Small intestine (tissue), 7 donors: ENCODE measurements around the gene KCTD19. TPM values are rescaled to one million over a fixed set of nuclear protein-coding genes. Genes with fewer than 3 reads are reported as not detected.
"Not testable (repeated sequence)": the region's sequence is repeated elsewhere in the genome, so short reads cannot be mapped to it uniquely, and the experiment has no call there.

Source experiments
- DNase-seq, 2 donors: peaks; one replicate each; pipeline versions ENCODE4 v3.0.0 to v3.0.0-alpha.2; 2013
- FAIRE-seq: peaks from 2 replicates; lab custom pipeline; 2012; peaks lifted over from hg19 to GRCh38; lab: Jason Lieb, UNC
- H3K27ac ChIP-seq, 3 donors: one replicate each; pipeline ENCODE4 v1.5.1; 2013; ENCODE audit warnings: low read length in 2 of 3, mild to moderate bottlenecking in 2 of 3, control low read depth in 1 of 3, inconsistent platforms in 1 of 3, low read depth in 1 of 3, moderate library complexity in 1 of 3
- H3K27me3 ChIP-seq, 3 donors: one replicate each; pipeline ENCODE4 v1.6.1; 2013; ENCODE audit warnings: low read length in 3 of 3, inconsistent platforms in 1 of 3; ENCODE audit not compliant: control insufficient read depth in 3 of 3, insufficient read depth in 3 of 3
- H3K36me3 ChIP-seq, 3 donors: one replicate each; pipeline ENCODE4 v1.6.1; 2013; ENCODE audit warnings: low read length in 3 of 3, inconsistent platforms in 1 of 3, low read depth in 1 of 3, mild to moderate bottlenecking in 1 of 3, moderate library complexity in 1 of 3; ENCODE audit not compliant: control insufficient read depth in 3 of 3, insufficient read depth in 2 of 3
- H3K4me1 ChIP-seq, 3 donors: one replicate each; pipeline ENCODE4 v1.6.1; 2013; ENCODE audit warnings: low read length in 2 of 3, inconsistent platforms in 1 of 3, low read depth in 1 of 3, mild to moderate bottlenecking in 1 of 3, moderate library complexity in 1 of 3; ENCODE audit not compliant: control insufficient read depth in 3 of 3, insufficient read depth in 2 of 3
- H3K4me3 ChIP-seq, 3 donors: one replicate each; pipeline ENCODE4 v1.5.1; 2013; ENCODE audit warnings: low read length in 3 of 3, control low read depth in 1 of 3, inconsistent platforms in 1 of 3, low read depth in 1 of 3, mild to moderate bottlenecking in 1 of 3, moderate library complexity in 1 of 3
- H3K9me3 ChIP-seq, 2 donors: one replicate each; pipeline ENCODE4 v1.6.1; 2013; ENCODE audit warnings: low read depth in 1 of 2, low read length in 1 of 2; ENCODE audit not compliant: control insufficient read depth in 2 of 2, insufficient read depth in 1 of 2
- WGBS, 3 donors: extraction: QIAGEN DNeasy Blood & Tissue Kit; methylation state at CpG; one replicate each; pipeline ENCODE4 v1.1.7; 2013; 5-methylcytosine and 5-hydroxymethylcytosine counted together
- polyA plus RNA-seq, 4 donors: library from polyadenylated mRNA; stranded (reverse) in 3 of 4; unstranded in 1 of 4; fragments of 200-250 nt in 3 of 4; fragments of 120-200 nt in 1 of 4; gene quantifications; one replicate each; pipeline versions ENCODE4 v1.2.1 to v1.2.3, GENCODE V29; 2013
- donor health status: healthy with polysubstance abuse.
- donor health status: control.
- donor health status: control.
- donor health status: Bipolar disorder and iron deficiency.
- donor health status: healthy.

KCTD19 gene
- polyA plus RNA-seq, 4 donors = 0.01 to 0.19 TPM; not detected in 2

GRCh38 chr16:67356396-67356795 is 29.9 kb upstream of the KCTD19 start:
- DNase-seq = no peak

DNA sequence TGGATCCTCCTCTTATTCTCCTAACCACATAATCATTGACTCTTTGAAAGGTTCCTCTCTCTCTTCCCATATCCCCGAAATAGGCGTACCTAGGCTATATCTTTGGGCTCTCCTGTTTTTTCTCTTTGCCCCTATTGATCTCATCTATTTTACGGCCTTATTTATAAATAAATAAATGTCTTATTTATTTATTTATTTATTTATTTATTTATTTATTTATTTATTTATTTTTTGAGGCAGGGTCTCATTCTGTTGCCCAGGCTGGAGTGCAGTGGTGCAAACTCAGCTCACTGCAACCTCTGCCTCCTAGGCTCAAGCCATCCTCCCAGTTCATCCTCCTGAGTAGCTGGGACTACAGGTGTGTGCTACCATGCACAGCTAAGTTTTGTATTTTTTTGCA is 25.9 kb upstream of the KCTD19 start:
- H3K27me3 ChIP-seq, H3K9me3 ChIP-seq, DNase-seq, H3K4me3 ChIP-seq, FAIRE-seq, H3K4me1 ChIP-seq, H3K27ac ChIP-seq, H3K36me3 ChIP-seq: not testable (repeated sequence)
- WGBS, 3 donors = 90 to 96% (median 96%) methylated on average over 3 of the region's 3 CpGs

More at GRCh38 chr16:67356396-67356795, 29.9 kb upstream of the KCTD19 start:
- H3K4me3 ChIP-seq = no peak overlapping the region
- no peaks in the 10 kb centered on the region for H3K36me3 ChIP-seq
- H3K27me3 ChIP-seq = no peaks in the 10 kb centered on the region
- WGBS, 3 donors = 45 to 72% (median 68%) methylated on average over 3 of the region's 3 CpGs
- no peaks in the 10 kb centered on the region for H3K9me3 ChIP-seq
- H3K4me1 ChIP-seq = peaks cover 0 to 7% (median 0%) of the 10 kb centered on the region in 3 donors
- no peak overlapping the region for H3K27ac ChIP-seq
- no peak for FAIRE-seq

DNA sequence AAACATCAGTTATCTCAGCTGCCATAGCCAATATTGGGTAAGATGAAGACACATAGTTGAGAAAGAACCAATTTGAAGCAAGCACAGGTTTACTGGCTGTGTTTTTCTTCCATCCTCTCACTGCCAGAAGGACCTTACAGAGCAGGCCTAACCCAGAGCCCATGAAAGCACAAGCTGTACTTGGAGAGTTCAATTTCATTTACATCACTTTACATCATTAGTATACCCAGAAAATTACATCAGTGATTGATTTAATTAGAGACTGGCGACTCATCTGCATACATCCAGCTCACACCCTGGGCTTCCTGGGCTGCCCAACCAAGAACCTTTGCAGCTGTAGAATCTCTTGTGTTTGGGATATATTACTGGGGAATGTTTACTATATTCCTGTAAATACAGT is 23.8 kb upstream of the KCTD19 start:
- Histone ChIP-seq H3K9me3 (no peaks in the 10 kb centered on the region), H3K4me3 (no peak overlapping the region), H3K36me3 (no peaks in the 10 kb centered on the region), H3K27me3 (no peaks in the 10 kb centered on the region), H3K27ac (no peak overlapping the region), H3K4me1 (peaks cover 0 to 2% (median 0%) of the 10 kb centered on the region in 3 donors)
- DNase-seq (no peak), FAIRE-seq (no peak)
- 91 to 100% (median 93%) methylated on average over 1 of the region's 1 CpG for WGBS, 3 donors

GRCh38 chr16:67349172-67349571 is 22.6 kb upstream of the KCTD19 start:
- FAIRE-seq (peak; percentile 15), DNase-seq (peak in 1 of 2 donors; percentile 54)
- no peaks in the 10 kb centered on the region for H3K9me3 ChIP-seq
- peaks cover 0 to 2% (median 0%) of the 10 kb centered on the region in 3 donors for H3K4me1 ChIP-seq
- H3K36me3 ChIP-seq = no peaks in the 10 kb centered on the region
- H3K4me3 ChIP-seq = no peak overlapping the region
- H3K27ac ChIP-seq = no peak overlapping the region
- no peaks in the 10 kb centered on the region for H3K27me3 ChIP-seq

- Histone ChIP-seq H3K9me3 (no peaks in the 10 kb centered on the region), H3K4me1 (peaks cover 0 to 2% (median 0%) of the 10 kb centered on the region in 3 donors), H3K27me3 (no peaks in the 10 kb centered on the region), H3K36me3 (no peaks in the 10 kb centered on the region), H3K27ac (no peak overlapping the region), H3K4me3 (no peak overlapping the region)
- WGBS, 3 donors = 63 to 65% (median 64%) methylated on average over 3 of the region's 3 CpGs
- DNase-seq (no peak), FAIRE-seq (no peak)
Observed at GRCh38 chr16:67346341-67346740, 19.8 kb upstream of the KCTD19 start.

GRCh38 chr16:67345401-67345800 is 18.9 kb upstream of the KCTD19 start:
- 19 to 45% (median 30%) methylated on average over 1 of the region's 1 CpG for WGBS, 3 donors
- FAIRE-seq (no peak), DNase-seq (peak in 1 of 2 donors; percentile 41)
- Histone ChIP-seq H3K9me3 (no peaks in the 10 kb centered on the region), H3K4me3 (no peak overlapping the region), H3K36me3 (no peaks in the 10 kb centered on the region), H3K27me3 (no peaks in the 10 kb centered on the region), H3K27ac (peak overlapping the region in 1 of 3 donors; percentile 46), H3K4me1 (peaks cover 0 to 2% (median 0%) of the 10 kb centered on the region in 3 donors)

DNA sequence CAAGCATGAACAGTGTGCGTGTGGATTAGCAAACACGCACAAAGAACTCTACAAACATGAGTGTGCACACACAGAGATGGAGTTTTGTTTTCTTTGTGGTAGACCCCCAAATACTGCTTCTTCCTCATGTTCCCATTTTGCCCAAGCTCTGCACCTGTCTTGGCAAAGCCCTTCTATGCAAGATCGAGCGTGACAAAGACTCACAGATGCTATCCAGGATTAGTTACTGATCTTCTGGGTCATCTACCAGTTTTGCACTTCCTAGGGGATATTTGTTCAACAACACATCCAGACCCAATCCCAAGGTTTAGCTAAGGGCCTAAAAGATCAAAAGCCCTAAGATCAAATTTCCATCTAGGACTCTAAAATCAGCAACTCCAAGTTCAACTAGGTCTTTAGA is 16.1 kb upstream of the KCTD19 start:
- H3K4me3 ChIP-seq = no peak overlapping the region
- FAIRE-seq (no peak), DNase-seq (no peak)
- H3K4me1 ChIP-seq = peaks cover 0 to 2% (median 0%) of the 10 kb centered on the region in 3 donors
- WGBS, 3 donors = 92 to 94% (median 93%) methylated on average over 4 of the region's 4 CpGs
- H3K36me3 ChIP-seq = no peaks in the 10 kb centered on the region
- no peaks in the 10 kb centered on the region for H3K27me3 ChIP-seq
- no peaks in the 10 kb centered on the region for H3K9me3 ChIP-seq
- no peak overlapping the region for H3K27ac ChIP-seq

DNA sequence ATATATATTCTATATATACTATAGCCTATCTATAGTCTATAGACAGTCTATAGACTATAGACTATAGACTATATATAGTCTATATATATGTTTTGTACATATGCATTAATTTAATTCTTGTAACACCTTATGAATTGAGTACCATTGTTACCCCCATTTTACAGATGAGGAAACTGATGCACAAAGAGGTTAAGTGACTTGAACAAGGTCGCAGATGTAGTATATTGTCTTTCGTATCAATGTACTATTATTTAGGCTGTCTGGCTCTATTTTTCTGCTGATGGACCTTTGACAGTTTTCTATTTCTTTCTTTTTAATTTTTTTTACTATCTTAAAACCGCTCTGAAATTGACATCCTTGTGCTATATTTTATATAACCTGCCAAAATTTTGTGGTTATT is 14.7 kb upstream of the KCTD19 start:
- Histone ChIP-seq H3K9me3 (no peaks in the 10 kb centered on the region), H3K27me3 (no peaks in the 10 kb centered on the region), H3K36me3 (no peaks in the 10 kb centered on the region), H3K4me3 (no peak overlapping the region), H3K4me1 (peaks cover 0 to 2% (median 0%) of the 10 kb centered on the region in 3 donors), H3K27ac (no peak overlapping the region)
- FAIRE-seq = no peak
- WGBS, 3 donors = 84 to 94% (median 88%) methylated on average over 3 of the region's 3 CpGs
- no peak for DNase-seq

DNA sequence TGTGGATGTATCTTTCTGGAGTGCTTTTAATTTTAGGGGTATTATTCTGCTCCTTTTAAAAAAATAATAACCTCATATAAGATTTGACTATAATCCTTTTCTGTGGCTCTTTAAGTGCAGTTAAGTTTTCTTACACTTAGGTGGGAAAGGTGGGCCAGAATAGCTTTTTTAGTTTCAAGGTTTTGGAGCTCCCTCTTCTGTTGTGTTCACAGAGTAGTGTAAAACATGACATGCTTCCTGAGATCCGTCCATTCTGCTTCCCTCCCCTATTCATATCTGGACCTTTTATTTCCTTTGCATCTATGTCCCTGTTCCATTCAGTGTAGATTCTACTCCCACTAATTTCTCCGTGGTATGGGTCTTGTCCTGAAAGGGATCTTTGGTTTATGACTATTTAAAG is 12.9 kb upstream of the KCTD19 start:
- FAIRE-seq (no peak), DNase-seq (no peak)
- Histone ChIP-seq H3K27me3 (no peaks in the 10 kb centered on the region), H3K4me1 (no peaks in the 10 kb centered on the region), H3K36me3 (no peaks in the 10 kb centered on the region), H3K27ac (no peak overlapping the region), H3K9me3 (peaks cover 0 to 7% of the 10 kb centered on the region in 2 donors), H3K4me3 (no peak overlapping the region)
- 41 to 55% (median 51%) methylated on average over 2 of the region's 2 CpGs for WGBS, 3 donors
